Mesendoderm (in vitro differentiated cells): ENCODE measurements around the gene EHD1. TPM values are rescaled to one million over a fixed set of nuclear protein-coding genes. Genes with fewer than 3 reads are reported as not detected.
A peak's percentile ranks its signal among the peaks of the same experiment; 100 is the strongest.

Experiments
- DNase-seq: peaks from one replicate; pipeline ENCODE4 v3.0.0; 2013
- H2AK5ac ChIP-seq: 2 replicates; pipeline ENCODE4 v1.6.1; 2013; ENCODE audit warnings: low read length, inconsistent platforms
- H2BK120ac ChIP-seq: 2 replicates; pipeline ENCODE4 v1.6.1; 2013; ENCODE audit warnings: low read depth, mild to moderate bottlenecking, low read length, moderate library complexity, mixed read lengths
- H2BK15ac ChIP-seq: replicated peaks from 2 replicates; pipeline ENCODE4 v1.6.1; 2013; ENCODE audit warnings: low read depth, mild to moderate bottlenecking, moderate library complexity
- H2BK5ac ChIP-seq: 2 replicates; pipeline ENCODE4 v1.6.1; 2013; ENCODE audit warnings: low read length, inconsistent platforms
- H3K18ac ChIP-seq: 2 replicates; pipeline ENCODE4 v1.6.1; 2013; ENCODE audit warnings: mild to moderate bottlenecking, low read length, mixed read lengths
- H3K23ac ChIP-seq: one replicate; pipeline ENCODE4 v1.6.1; 2013; ENCODE audit warnings: low read length
- H3K27ac ChIP-seq: 2 replicates; pipeline ENCODE4 v1.5.1; 2013; ENCODE audit warnings: low read depth, mild to moderate bottlenecking, inconsistent platforms, low read length, moderate library complexity
- H3K27me3 ChIP-seq: 2 replicates; pipeline ENCODE4 v1.6.1; 2013; ENCODE audit warnings: low read length, control low read depth, mild to moderate bottlenecking, inconsistent platforms; ENCODE audit not compliant: insufficient read depth, poor library complexity
- H3K36me3 ChIP-seq: 2 replicates; pipeline ENCODE4 v1.6.1; 2013; ENCODE audit warnings: low read length, inconsistent platforms; ENCODE audit not compliant: control insufficient read depth, insufficient read depth
- H3K4ac ChIP-seq: one replicate; pipeline ENCODE4 v1.6.1; 2013; ENCODE audit warnings: low read depth, mild to moderate bottlenecking, low read length, moderate library complexity
- H3K4me1 ChIP-seq: 2 replicates; pipeline ENCODE4 v1.6.1; 2013; ENCODE audit warnings: low read depth, low read length, inconsistent platforms; ENCODE audit not compliant: control insufficient read depth
- H3K4me2 ChIP-seq: 2 replicates; pipeline ENCODE4 v1.6.1; 2013; ENCODE audit warnings: low read length
- H3K4me3 ChIP-seq: 2 replicates; pipeline ENCODE4 v1.5.1; 2013; ENCODE audit warnings: mild to moderate bottlenecking, low read length
- H3K56ac ChIP-seq: one replicate; pipeline ENCODE4 v1.6.1; 2013; ENCODE audit warnings: low read length
- H3K79me1 ChIP-seq: 2 replicates; pipeline ENCODE4 v1.6.1; 2013; ENCODE audit warnings: low read length, inconsistent platforms
- H3K79me2 ChIP-seq: 2 replicates; pipeline ENCODE4 v1.6.1; 2013; ENCODE audit warnings: mild to moderate bottlenecking, low read length; ENCODE audit not compliant: control insufficient read depth, insufficient read depth
- H3K9ac ChIP-seq: 2 replicates; pipeline ENCODE4 v1.6.1; 2013; ENCODE audit warnings: low read length, inconsistent platforms
- H4K5ac ChIP-seq: one replicate; pipeline ENCODE4 v1.6.1; 2013; ENCODE audit warnings: low read length
- H4K8ac ChIP-seq: one replicate; pipeline ENCODE4 v1.6.1; 2013; ENCODE audit warnings: low read depth, mild to moderate bottlenecking, control low read depth, low read length, moderate library complexity
- WGBS: extraction: QIAGEN DNeasy Blood & Tissue Kit; methylation state at CpG from one replicate; pipeline ENCODE4 v1.1.7; 2013; ENCODE audit warnings: low lambda C conversion rate, missing lambda C conversion rate; ENCODE audit not compliant: insufficient coverage; ENCODE audit errors: extremely low coverage; 5-methylcytosine and 5-hydroxymethylcytosine counted together
- small RNA-seq: library from polyadenylated mRNA; stranded (forward); fragments of <200 nt; extraction: miRNeasy Mini kit (QIAGEN cat#:217004); gene quantifications from one replicate; pipeline ENCODE3, GENCODE V24; 2013; ENCODE audit not compliant: insufficient read depth

The EHD1 gene

GRCh38 chr11:64803846-64804345 is 74.5 kb downstream of the EHD1 start:
- Histone ChIP-seq H4K5ac (no peak overlapping the region), H3K4me2 (peak overlapping the region; percentile 34), H3K79me1 (peaks cover 2% of the 10 kb centered on the region), H3K18ac (no peak overlapping the region), H3K56ac (peak overlapping the region; percentile 59), H3K79me2 (no peaks in the 10 kb centered on the region), H4K8ac (no peak overlapping the region), H3K4ac (no peak overlapping the region), H3K36me3 (peaks cover 4% of the 10 kb centered on the region), H3K27ac (peak overlapping the region; percentile 18), H3K4me1 (no peaks in the 10 kb centered on the region), H2BK120ac (no peak overlapping the region), H3K9ac (peak overlapping the region; percentile 46), H2BK15ac (no peak overlapping the region), H3K23ac (no peak overlapping the region), H3K4me3 (no peak overlapping the region), H3K27me3 (no peaks in the 10 kb centered on the region), H2BK5ac (no peak overlapping the region), H2AK5ac (no peak overlapping the region)
- peak; percentile 82 for DNase-seq
- WGBS: no CpG with 5 or more reads among the region's 15 CpGs

GRCh38 chr11:64803158-64803845 is 75.1 kb downstream of the EHD1 start, which contains the start of gene MAP4K2:
Gene MAP4K2, minus strand, starts transcription at chr11:64803214. Its CDS starts 65 bp downstream, at chr11:64803149.
- Histone ChIP-seq H3K4me3 (peak within 1 kb of the TSS; percentile 50), H3K36me3 (peaks cover 4% of the 10 kb centered on the region)

GRCh38 chr11:64802370-64803157 is 75.9 kb downstream of the EHD1 start:
- no peaks in the 10 kb centered on the region for H3K79me2 ChIP-seq
- H3K27me3 ChIP-seq: no peaks in the 10 kb centered on the region
- H2BK5ac ChIP-seq: no peak overlapping the region
- H3K18ac ChIP-seq: no peak overlapping the region
- no CpG with 5 or more reads among the region's 54 CpGs for WGBS
- no peak overlapping the region for H2BK15ac ChIP-seq
- no peak overlapping the region for H3K4ac ChIP-seq
- peak overlapping the region; percentile 65 for H3K9ac ChIP-seq
- no peaks in the 10 kb centered on the region for H3K4me1 ChIP-seq
- H2BK120ac ChIP-seq: no peak overlapping the region
- peak overlapping the region; percentile 94 for H3K56ac ChIP-seq
- peaks cover 2% of the 10 kb centered on the region for H3K79me1 ChIP-seq
- H3K23ac ChIP-seq: no peak overlapping the region
- H4K5ac ChIP-seq: no peak overlapping the region
- DNase-seq: peak; percentile 17
- H3K4me3 ChIP-seq: peak overlapping the region; percentile 50
- no peak overlapping the region for H2AK5ac ChIP-seq
- no peak overlapping the region for H3K27ac ChIP-seq
- H3K4me2 ChIP-seq: peak overlapping the region; percentile 67
- H3K36me3 ChIP-seq: peaks cover 3% of the 10 kb centered on the region
- H4K8ac ChIP-seq: no peak overlapping the region

More at GRCh38 chr11:64803158-64803845, 75.1 kb downstream of the EHD1 start, which contains the start of gene MAP4K2:
- H3K27me3 ChIP-seq: no peaks in the 10 kb centered on the region
- no peaks in the 10 kb centered on the region for H3K79me2 ChIP-seq
- H3K4me2 ChIP-seq: peak within 1 kb of the TSS; percentile 67
- no CpG with 5 or more reads among the region's 58 CpGs for WGBS
- H3K9ac ChIP-seq: peak within 1 kb of the TSS; percentile 71
- H3K18ac ChIP-seq: no peak within 1 kb of the TSS
- no peak within 1 kb of the TSS for H2BK5ac ChIP-seq
- no peak within 1 kb of the TSS for H2BK120ac ChIP-seq
- H3K27ac ChIP-seq: peak within 1 kb of the TSS; percentile 18
- no peak within 1 kb of the TSS for H4K8ac ChIP-seq
- DNase-seq: peak; percentile 95
- no peak within 1 kb of the TSS for H2AK5ac ChIP-seq
- H3K4me1 ChIP-seq: no peaks in the 10 kb centered on the region
- H2BK15ac ChIP-seq: no peak within 1 kb of the TSS
- no peak within 1 kb of the TSS for H3K4ac ChIP-seq
- peaks cover 2% of the 10 kb centered on the region for H3K79me1 ChIP-seq
- H3K23ac ChIP-seq: no peak within 1 kb of the TSS
- peak within 1 kb of the TSS; percentile 94 for H3K56ac ChIP-seq
- H4K5ac ChIP-seq: no peak within 1 kb of the TSS

Small RNA genes lying within 50 kb of the gene (small RNA-seq; reads per million reads assigned to genes)
- not detected for gene MIR6749
- gene MIR6750: not detected
